SH-SY5Y (cell line): ENCODE results near the gene PCSK7.

Experiments
- GATA2 ChIP-seq: IDR thresholded peaks from 2 replicates; pipeline ENCODE4 v1.6.1; 2011; ENCODE audit warnings: mild to moderate bottlenecking, low read depth, low read length
- GATA3 ChIP-seq: IDR thresholded peaks from 2 replicates; pipeline ENCODE4 v1.6.1; 2011; ENCODE audit warnings: low read depth, mild to moderate bottlenecking, low read length, moderate library complexity

DNA sequence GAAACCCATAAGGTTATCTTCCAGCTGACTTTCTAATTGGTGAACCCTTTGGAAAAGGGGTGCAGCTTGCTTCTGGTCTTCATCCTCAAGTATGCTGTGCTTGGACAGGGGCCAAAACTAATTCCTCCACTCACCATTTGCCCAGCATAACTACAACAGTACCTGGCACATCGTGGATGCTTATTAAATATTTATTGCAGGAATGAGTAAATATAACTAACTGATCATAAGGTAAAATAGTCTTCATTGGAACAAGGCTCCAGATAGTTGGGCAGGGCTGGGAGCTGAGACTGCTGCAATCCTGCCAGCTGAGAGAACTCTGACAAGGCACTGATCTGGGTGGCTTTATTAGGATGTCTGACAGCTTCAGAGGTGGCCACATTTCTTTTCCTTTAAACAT is 55.7 kb downstream of the PCSK7 start:
- TF ChIP-seq GATA3, result no peak
- no peak for TF ChIP-seq GATA2
